GM21367 (cell line): ENCODE measurements around the gene SOCS6.
"Not testable (repeated sequence)": the region's sequence is repeated elsewhere in the genome, so short reads cannot be mapped to it uniquely, and the experiment has no call there.

Experiments used
- ATAC-seq: cut with Tn5 transposase; IDR thresholded peaks from one replicate; pipeline ENCODE4 v1.9.1; 2021; ENCODE audit not compliant: unreplicated experiment

SOCS6 gene

GRCh38 chr18:70321616-70322015, 32.8 kb downstream of the SOCS6 start:
- ATAC-seq, result no peak

- no peak for ATAC-seq
Observed at GRCh38 chr18:70322385-70322784, 33.5 kb downstream of the SOCS6 start.

- ATAC-seq, result no peak
Observed at GRCh38 chr18:70322928-70323327, 34.1 kb downstream of the SOCS6 start.

GRCh38 chr18:70324897-70325296, 36.1 kb downstream of the SOCS6 start:
- no peak for ATAC-seq

- ATAC-seq, result no peak
Observed at GRCh38 chr18:70326255-70326654, 37.4 kb downstream of the SOCS6 start.

- no peak for ATAC-seq
Observed at GRCh38 chr18:70328169-70328568, 39.3 kb downstream of the SOCS6 start.

- ATAC-seq, result no peak
Observed at GRCh38 chr18:70329071-70329470, 40.2 kb downstream of the SOCS6 start.

GRCh38 chr18:70330887-70331286, 42.0 kb downstream of the SOCS6 start:
- no peak for ATAC-seq

GRCh38 chr18:70331456-70332097, 42.7 kb downstream of the SOCS6 start:
- no peak for ATAC-seq

GRCh38 chr18:70332694-70333093, 43.8 kb downstream of the SOCS6 start:
- no peak for ATAC-seq

GRCh38 chr18:70333316-70333715, 44.5 kb downstream of the SOCS6 start:
- ATAC-seq, result no peak

GRCh38 chr18:70333757-70334156, 44.9 kb downstream of the SOCS6 start:
- ATAC-seq, result no peak

- no peak for ATAC-seq
Observed at GRCh38 chr18:70334264-70334663, 45.4 kb downstream of the SOCS6 start.

- no peak for ATAC-seq
Observed at GRCh38 chr18:70334728-70335329, 46.0 kb downstream of the SOCS6 start.

GRCh38 chr18:70335892-70336726, 47.3 kb downstream of the SOCS6 start:
- no peak for ATAC-seq

GRCh38 chr18:70337139-70337972, 48.5 kb downstream of the SOCS6 start:
- ATAC-seq, result no peak

GRCh38 chr18:70338890-70339289, 50.0 kb downstream of the SOCS6 start:
- ATAC-seq, result no peak

- ATAC-seq, result no peak
Observed at GRCh38 chr18:70339915-70340314, 51.1 kb downstream of the SOCS6 start.

- not testable (repeated sequence) for ATAC-seq
Observed at GRCh38 chr18:70348481-70348880, 59.6 kb downstream of the SOCS6 start.

GRCh38 chr18:70349316-70349715, 60.5 kb downstream of the SOCS6 start:
- no peak for ATAC-seq

- no peak for ATAC-seq
Observed at GRCh38 chr18:70354080-70354479, 65.2 kb downstream of the SOCS6 start.
